ENCODE results near the gene AK1. TPM values are rescaled to one million over a fixed set of nuclear protein-coding genes. Genes with fewer than 3 reads are reported as not detected.
A peak's percentile ranks its signal among the peaks of the same experiment; 100 is the strongest.

The AK1 gene
- total RNA-seq, 1 experiment from 2014 or later, result 35.8 TPM

GRCh38 chr9:127896395-127897192, 19.1 kb upstream of the AK1 start:
- no peaks in the 10 kb centered on the region for H3K27me3 ChIP-seq (replicated peaks; ENCODE audit: insufficient read depth, low read depth, low read length, poor library complexity)
- BruUV-seq (replicated peaks), result no TSS peak
- ChIA-PET POLR2A (ENCODE audit: low non-redundant PET) (no interaction called here), CTCF (interaction anchor here (0.6 kb wide), 1 partner anchor 524 kb away, joined by 9 read pairs; the partner anchor contains the start of gene CERCAM)
- TF ChIP-seq EZH2 (IDR thresholded peaks at IDR 0.05; ENCODE audit: borderline replicate concordance, low read depth, low read length, poor library complexity, severe bottlenecking) (no peak), CTCF (conservative IDR thresholded peaks at IDR 0.05; ENCODE audit: low read depth, low read length) (no peak)
- intact Hi-C loops (cut with micrococcal nuclease; ENCODE audit: unreplicated experiment), result no loop called here
- no peak for DNase-seq (ENCODE audit: low spot score)
- peaks cover 50% of the 10 kb centered on the region for H3K36me3 ChIP-seq (ENCODE audit: insufficient read depth, low read length, poor library complexity, severe bottlenecking)
- H3K27ac ChIP-seq (ENCODE audit: low read depth, low read length, poor library complexity, severe bottlenecking), result peak overlapping the region; percentile 59
- H3K9me3 ChIP-seq (ENCODE audit: low read depth, low read length, poor library complexity, severe bottlenecking), result peaks cover 15% of the 10 kb centered on the region
- H3K4me3 ChIP-seq (ENCODE audit: low read depth, low read length, poor library complexity, severe bottlenecking), result no peak overlapping the region
- peaks cover 9% of the 10 kb centered on the region for H3K4me1 ChIP-seq (ENCODE audit: insufficient read depth, low read length, poor library complexity, severe bottlenecking)

DNA sequence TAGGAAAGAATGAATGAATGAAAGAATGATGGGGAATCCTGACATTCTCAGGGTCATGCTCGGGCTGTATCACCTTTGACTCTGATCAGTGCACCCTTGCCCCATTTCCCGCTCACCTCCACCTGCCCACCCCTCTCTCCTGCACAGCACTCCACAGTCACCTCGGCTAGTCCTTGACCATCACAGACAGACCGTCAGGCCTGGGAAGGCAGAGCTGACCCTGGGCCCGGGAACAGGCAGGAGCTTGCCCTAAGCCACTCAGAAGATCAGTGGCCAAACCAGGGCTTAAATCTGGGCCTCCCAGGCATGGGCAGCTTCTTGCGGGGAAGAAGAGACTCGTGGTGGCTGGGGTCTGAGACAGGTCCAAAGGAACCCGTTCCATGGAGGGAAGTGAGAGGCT, 18.3 kb upstream of the AK1 start:
- no peaks in the 10 kb centered on the region for H3K27me3 ChIP-seq (replicated peaks; ENCODE audit: insufficient read depth, low read depth, low read length, poor library complexity)
- BruUV-seq (replicated peaks), result no TSS peak
- ChIA-PET CTCF (no interaction called here), POLR2A (ENCODE audit: low non-redundant PET) (no interaction called here)
- no peak for DNase-seq (ENCODE audit: low spot score)
- peaks cover 15% of the 10 kb centered on the region for H3K9me3 ChIP-seq (ENCODE audit: low read depth, low read length, poor library complexity, severe bottlenecking)
- no peak overlapping the region for H3K27ac ChIP-seq (ENCODE audit: low read depth, low read length, poor library complexity, severe bottlenecking)
- no peak for TF ChIP-seq EZH2 (IDR thresholded peaks at IDR 0.05; ENCODE audit: borderline replicate concordance, low read depth, low read length, poor library complexity, severe bottlenecking)
- TF ChIP-seq CTCF (conservative IDR thresholded peaks at IDR 0.05; ENCODE audit: low read depth, low read length), result no peak
- H3K36me3 ChIP-seq (ENCODE audit: insufficient read depth, low read length, poor library complexity, severe bottlenecking), result peaks cover 52% of the 10 kb centered on the region
- H3K4me1 ChIP-seq (ENCODE audit: insufficient read depth, low read length, poor library complexity, severe bottlenecking), result peaks cover 9% of the 10 kb centered on the region
- H3K4me3 ChIP-seq (ENCODE audit: low read depth, low read length, poor library complexity, severe bottlenecking), result no peak overlapping the region
- intact Hi-C loops (cut with micrococcal nuclease; ENCODE audit: unreplicated experiment), result no loop called here

DNA sequence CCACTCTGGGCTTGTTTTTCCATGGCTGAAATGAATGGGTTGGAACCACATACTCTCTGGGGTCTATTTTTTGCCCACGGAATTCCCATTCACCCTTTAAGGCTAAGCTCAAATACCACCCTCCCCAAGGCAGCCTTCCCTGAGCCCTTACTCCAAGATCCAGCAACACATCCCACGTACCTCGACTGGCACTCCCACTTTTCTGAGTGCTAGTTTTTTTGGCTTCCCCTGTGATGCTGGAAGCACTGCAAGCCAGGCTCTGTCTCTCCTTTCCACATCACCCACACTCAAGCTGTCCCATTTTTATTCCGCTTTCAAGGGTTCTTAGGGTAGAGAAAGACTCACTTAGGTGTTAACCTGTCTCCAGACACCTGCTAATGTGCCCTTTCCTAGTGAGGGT, 15.9 kb upstream of the AK1 start:
- ChIA-PET CTCF (no interaction called here), POLR2A (ENCODE audit: low non-redundant PET) (no interaction called here)
- Histone ChIP-seq H3K27me3 (replicated peaks; ENCODE audit: insufficient read depth, low read depth, low read length, poor library complexity) (no peaks in the 10 kb centered on the region), H3K9me3 (ENCODE audit: low read depth, low read length, poor library complexity, severe bottlenecking) (peaks cover 15% of the 10 kb centered on the region), H3K4me3 (ENCODE audit: low read depth, low read length, poor library complexity, severe bottlenecking) (no peak overlapping the region), H3K27ac (ENCODE audit: low read depth, low read length, poor library complexity, severe bottlenecking) (no peak overlapping the region), H3K4me1 (ENCODE audit: insufficient read depth, low read length, poor library complexity, severe bottlenecking) (peaks cover 9% of the 10 kb centered on the region), H3K36me3 (ENCODE audit: insufficient read depth, low read length, poor library complexity, severe bottlenecking) (peaks cover 65% of the 10 kb centered on the region)
- intact Hi-C loops (cut with micrococcal nuclease; ENCODE audit: unreplicated experiment), result no loop called here
- BruUV-seq (replicated peaks), result no TSS peak
- TF ChIP-seq CTCF (conservative IDR thresholded peaks at IDR 0.05; ENCODE audit: low read depth, low read length) (no peak), EZH2 (IDR thresholded peaks at IDR 0.05; ENCODE audit: borderline replicate concordance, low read depth, low read length, poor library complexity, severe bottlenecking) (no peak)
- no peak for DNase-seq (ENCODE audit: low spot score)
